ENCODE data around the gene RNU5B-1.

RNU5B-1 gene

GRCh38 chr15:65289261-65289854, 15.1 kb upstream of the RNU5B-1 start:
- no peak for DNase-seq (ENCODE audit: low read depth)

GRCh38 chr15:65290228-65290627, 14.2 kb upstream of the RNU5B-1 start:
- DNase-seq (ENCODE audit: low read depth), result no peak

GRCh38 chr15:65292938-65293518, 11.4 kb upstream of the RNU5B-1 start:
- no peak for DNase-seq (ENCODE audit: low read depth)

GRCh38 chr15:65298731-65299130, 5.7 kb upstream of the RNU5B-1 start:
- DNase-seq (ENCODE audit: low read depth), result no peak

- DNase-seq (ENCODE audit: low read depth), result no peak
Observed at GRCh38 chr15:65300924-65301441, 3.5 kb upstream of the RNU5B-1 start.

- DNase-seq (ENCODE audit: low read depth), result no peak
Observed at GRCh38 chr15:65302061-65302460, 2.4 kb upstream of the RNU5B-1 start.

- DNase-seq (ENCODE audit: low read depth), result no peak
Observed at GRCh38 chr15:65303687-65304380, 643 bp upstream of the RNU5B-1 start.

- no peak for DNase-seq (ENCODE audit: low read depth)
Observed at GRCh38 chr15:65305150-65305758, 777 bp downstream of the RNU5B-1 start.

GRCh38 chr15:65305776-65306175, 1.3 kb downstream of the RNU5B-1 start:
- no peak for DNase-seq (ENCODE audit: low read depth)

GRCh38 chr15:65306551-65306950, 2.1 kb downstream of the RNU5B-1 start:
- DNase-seq (ENCODE audit: low read depth), result no peak

- no peak for DNase-seq (ENCODE audit: low read depth)
Observed at GRCh38 chr15:65307978-65308377, 3.5 kb downstream of the RNU5B-1 start.

GRCh38 chr15:65309882-65310418, 5.5 kb downstream of the RNU5B-1 start:
- DNase-seq (ENCODE audit: low read depth), result no peak

- no peak for DNase-seq (ENCODE audit: low read depth)
Observed at GRCh38 chr15:65310431-65311137, 6.1 kb downstream of the RNU5B-1 start.

- DNase-seq (ENCODE audit: low read depth), result no peak
Observed at GRCh38 chr15:65311760-65312159, 7.3 kb downstream of the RNU5B-1 start.

- DNase-seq (ENCODE audit: low read depth), result no peak
Observed at GRCh38 chr15:65312400-65312916, 8.0 kb downstream of the RNU5B-1 start.

- DNase-seq (ENCODE audit: low read depth), result peak; percentile 61
Observed at GRCh38 chr15:65318870-65319356, 14.4 kb downstream of the RNU5B-1 start.

- DNase-seq (ENCODE audit: low read depth), result no peak
Observed at GRCh38 chr15:65323071-65323511, 18.6 kb downstream of the RNU5B-1 start.

GRCh38 chr15:65326117-65326526, 21.6 kb downstream of the RNU5B-1 start:
- DNase-seq (ENCODE audit: low read depth), result no peak

GRCh38 chr15:65326818-65327217, 22.3 kb downstream of the RNU5B-1 start:
- DNase-seq (ENCODE audit: low read depth), result no peak

- DNase-seq (ENCODE audit: low read depth), result no peak
Observed at GRCh38 chr15:65327651-65328393, 23.3 kb downstream of the RNU5B-1 start.
